ENCODE results near the gene ENHO. TPM values are rescaled to one million over a fixed set of nuclear protein-coding genes. Genes with fewer than 3 reads are reported as not detected.

Gene ENHO
- polyA plus RNA-seq, 1 donor (not counting 4 experiments of a cell fraction or from before 2014, with no cell fraction given) = not detected

DNA sequence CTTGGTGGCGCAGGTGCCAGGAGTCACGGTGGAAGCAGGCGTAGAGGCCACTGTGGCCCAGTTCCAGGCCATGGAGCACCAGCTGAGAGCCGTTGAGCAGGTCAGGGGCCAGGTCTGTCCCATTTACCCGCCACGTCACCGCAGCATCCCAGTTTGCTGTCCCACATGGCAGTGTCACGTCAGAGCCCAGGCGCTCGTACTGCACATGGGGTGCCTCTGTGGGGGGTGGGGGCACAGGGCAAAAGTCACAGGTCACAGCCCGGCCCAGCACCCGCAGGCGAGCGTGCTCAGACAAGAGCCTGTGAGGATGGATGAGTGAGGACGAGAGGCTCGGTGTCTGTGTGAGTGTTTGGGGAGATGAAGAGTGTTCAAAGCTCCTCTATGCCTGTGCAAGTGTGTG is 41.8 kb upstream of the ENHO start:
- Histone ChIP-seq H3K9me1 (ENCODE audit: control insufficient read depth, extremely low read depth, insufficient read depth, low read length) (no peaks in the 10 kb centered on the region), H3K4me3 (ENCODE audit: control insufficient read depth in 2 of 3, extremely low read depth in 1 of 3, insufficient read depth in 2 of 3, low read depth in 1 of 3, low read length in 3 of 3) (no peak overlapping the region), H2AFZ (ENCODE audit: control insufficient read depth, low read length) (no peak overlapping the region), H3K79me2 (ENCODE audit: control insufficient read depth, insufficient read depth, low read length) (no peaks in the 10 kb centered on the region), H3K27me3 (ENCODE audit: control insufficient read depth, extremely low read depth, insufficient read depth, low read length) (peaks cover 38% of the 10 kb centered on the region), H3K9me3 (ENCODE audit: control insufficient read depth, low read depth, low read length) (no peaks in the 10 kb centered on the region), H3K36me3 (ENCODE audit: control insufficient read depth in 2 of 2, extremely low read depth in 1 of 2, insufficient read depth in 2 of 2, low read length in 2 of 2) (no peaks in the 10 kb centered on the region), H3K4me2 (ENCODE audit: control insufficient read depth, extremely low read depth, insufficient read depth, low read depth, low read length) (no peak overlapping the region), H3K9ac (ENCODE audit: control insufficient read depth, extremely low read depth, insufficient read depth, low read length) (no peak overlapping the region), H3K27ac (ENCODE audit: control insufficient read depth, insufficient read depth, low read length) (no peak overlapping the region), H3K4me1 (ENCODE audit: control insufficient read depth, extremely low read depth, insufficient read depth, low read length) (peaks cover 30% of the 10 kb centered on the region), H4K20me1 (ENCODE audit: control insufficient read depth, extremely low read depth, insufficient read depth, low read length) (peaks cover 5% of the 10 kb centered on the region)
- TF ChIP-seq, protein P1, sequence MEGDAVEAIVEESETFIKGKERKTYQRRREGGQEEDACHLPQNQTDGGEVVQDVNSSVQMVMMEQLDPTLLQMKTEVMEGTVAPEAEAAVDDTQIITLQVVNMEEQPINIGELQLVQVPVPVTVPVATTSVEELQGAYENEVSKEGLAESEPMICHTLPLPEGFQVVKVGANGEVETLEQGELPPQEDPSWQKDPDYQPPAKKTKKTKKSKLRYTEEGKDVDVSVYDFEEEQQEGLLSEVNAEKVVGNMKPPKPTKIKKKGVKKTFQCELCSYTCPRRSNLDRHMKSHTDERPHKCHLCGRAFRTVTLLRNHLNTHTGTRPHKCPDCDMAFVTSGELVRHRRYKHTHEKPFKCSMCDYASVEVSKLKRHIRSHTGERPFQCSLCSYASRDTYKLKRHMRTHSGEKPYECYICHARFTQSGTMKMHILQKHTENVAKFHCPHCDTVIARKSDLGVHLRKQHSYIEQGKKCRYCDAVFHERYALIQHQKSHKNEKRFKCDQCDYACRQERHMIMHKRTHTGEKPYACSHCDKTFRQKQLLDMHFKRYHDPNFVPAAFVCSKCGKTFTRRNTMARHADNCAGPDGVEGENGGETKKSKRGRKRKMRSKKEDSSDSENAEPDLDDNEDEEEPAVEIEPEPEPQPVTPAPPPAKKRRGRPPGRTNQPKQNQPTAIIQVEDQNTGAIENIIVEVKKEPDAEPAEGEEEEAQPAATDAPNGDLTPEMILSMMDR (optimal IDR thresholded peaks at IDR 0.05 in 1 of 3, IDR thresholded peaks at IDR 0.05 in 1 of 3, conservative IDR thresholded peaks at IDR 0.05 in 1 of 3; ENCODE audit: extremely low read depth in 1 of 3, insufficient read depth in 2 of 3, low read length in 3 of 3) = no peak
- no peak for TF ChIP-seq EZH2 (IDR thresholded peaks at IDR 0.05; ENCODE audit: low read length)
- no peak for DNase-seq (ENCODE audit: low read depth, low spot score)
- FAIRE-seq = no peak
- dilution Hi-C loops (cut with MboI; ENCODE audit: extremely low pct_ligation_motif_present, low sequenced_read_pairs) = no loop called here

DNA sequence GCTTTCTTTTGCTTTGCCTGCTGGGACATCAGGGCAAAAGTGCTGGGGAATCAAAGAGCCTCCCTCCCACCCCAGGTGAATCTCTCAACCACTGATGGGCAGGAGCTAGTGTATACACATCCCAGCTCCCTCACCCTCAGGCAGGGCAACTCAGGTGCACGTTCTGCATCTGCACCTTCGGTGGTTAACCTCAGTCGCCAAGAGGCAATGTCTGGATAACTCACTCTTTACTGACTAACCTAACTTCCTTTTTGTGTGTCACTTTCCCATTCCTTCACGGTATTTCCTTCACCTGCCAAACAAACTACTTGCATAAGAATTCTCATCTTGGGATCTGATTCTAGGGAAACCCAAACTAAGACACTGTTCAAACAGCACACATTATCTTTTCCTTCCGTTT is 40.5 kb upstream of the ENHO start:
- DNase-seq (ENCODE audit: low read depth, low spot score) = peak; percentile 91

More for the DNA sequence above, 40.5 kb upstream of the ENHO start:
- dilution Hi-C loops (cut with MboI; ENCODE audit: extremely low pct_ligation_motif_present, low sequenced_read_pairs) = no loop called here
- Histone ChIP-seq H3K79me2 (ENCODE audit: control insufficient read depth, insufficient read depth, low read length) (no peaks in the 10 kb centered on the region), H3K27me3 (ENCODE audit: control insufficient read depth, extremely low read depth, insufficient read depth, low read length) (peaks cover 37% of the 10 kb centered on the region), H3K9ac (ENCODE audit: control insufficient read depth, extremely low read depth, insufficient read depth, low read length) (no peak overlapping the region), H3K4me3 (ENCODE audit: control insufficient read depth in 2 of 3, extremely low read depth in 1 of 3, insufficient read depth in 2 of 3, low read depth in 1 of 3, low read length in 3 of 3) (no peak overlapping the region), H3K9me1 (ENCODE audit: control insufficient read depth, extremely low read depth, insufficient read depth, low read length) (no peaks in the 10 kb centered on the region), H3K9me3 (ENCODE audit: control insufficient read depth, low read depth, low read length) (no peaks in the 10 kb centered on the region), H3K27ac (ENCODE audit: control insufficient read depth, insufficient read depth, low read length) (no peak overlapping the region), H2AFZ (ENCODE audit: control insufficient read depth, low read length) (no peak overlapping the region), H3K4me1 (ENCODE audit: control insufficient read depth, extremely low read depth, insufficient read depth, low read length) (peaks cover 30% of the 10 kb centered on the region), H3K36me3 (ENCODE audit: control insufficient read depth in 2 of 2, extremely low read depth in 1 of 2, insufficient read depth in 2 of 2, low read length in 2 of 2) (no peaks in the 10 kb centered on the region), H3K4me2 (ENCODE audit: control insufficient read depth, extremely low read depth, insufficient read depth, low read depth, low read length) (peak overlapping the region; percentile 10), H4K20me1 (ENCODE audit: control insufficient read depth, extremely low read depth, insufficient read depth, low read length) (peaks cover 9% of the 10 kb centered on the region)
- TF ChIP-seq, protein P1 (optimal IDR thresholded peaks at IDR 0.05 in 1 of 3, IDR thresholded peaks at IDR 0.05 in 1 of 3, conservative IDR thresholded peaks at IDR 0.05 in 1 of 3; ENCODE audit: extremely low read depth in 1 of 3, insufficient read depth in 2 of 3, low read length in 3 of 3) = no peak
- TF ChIP-seq EZH2 (IDR thresholded peaks at IDR 0.05; ENCODE audit: low read length) = no peak
- peak; percentile 97 for FAIRE-seq

Measured in keratinocyte (primary cell).